ENCODE measurements around the gene TARBP2.
"Not testable (repeated sequence)": the region's sequence is repeated elsewhere in the genome, so short reads cannot be mapped to it uniquely, and the experiment has no call there.

TARBP2 gene

DNA sequence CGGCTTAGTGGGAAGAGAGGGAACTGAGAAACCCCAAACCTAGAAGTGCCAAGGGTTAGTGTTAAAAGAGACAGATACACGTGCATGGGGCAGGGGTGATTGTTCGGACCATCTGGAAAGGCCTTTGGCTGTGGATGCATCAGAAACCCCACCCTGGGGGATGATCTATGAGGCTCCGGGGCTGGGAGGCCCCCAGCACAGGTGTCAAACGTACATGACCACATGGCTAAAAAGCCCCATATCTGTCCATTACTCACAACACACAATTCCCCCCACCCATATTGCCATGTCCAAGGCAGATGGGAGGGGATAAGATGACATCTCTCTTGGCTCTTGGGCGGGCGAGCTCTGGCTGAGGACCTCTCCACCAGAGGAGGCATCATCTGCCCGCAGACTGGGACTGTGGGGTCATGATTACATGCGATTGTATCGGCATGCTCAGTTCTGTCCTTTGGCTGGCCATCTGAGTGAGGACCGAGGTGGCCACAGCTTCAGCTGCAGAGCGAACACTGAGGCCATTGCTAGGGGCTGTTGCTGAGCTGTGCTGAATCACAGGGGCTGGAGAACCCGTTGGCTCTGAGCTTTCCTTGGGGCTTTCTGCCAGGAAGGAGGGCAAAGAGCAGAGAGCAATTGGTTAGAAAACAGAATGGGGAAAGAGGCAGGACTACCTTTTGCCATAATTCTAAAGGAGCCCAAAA, 15.8 kb downstream of the TARBP2 start:
- no peak for DNase-seq

DNA sequence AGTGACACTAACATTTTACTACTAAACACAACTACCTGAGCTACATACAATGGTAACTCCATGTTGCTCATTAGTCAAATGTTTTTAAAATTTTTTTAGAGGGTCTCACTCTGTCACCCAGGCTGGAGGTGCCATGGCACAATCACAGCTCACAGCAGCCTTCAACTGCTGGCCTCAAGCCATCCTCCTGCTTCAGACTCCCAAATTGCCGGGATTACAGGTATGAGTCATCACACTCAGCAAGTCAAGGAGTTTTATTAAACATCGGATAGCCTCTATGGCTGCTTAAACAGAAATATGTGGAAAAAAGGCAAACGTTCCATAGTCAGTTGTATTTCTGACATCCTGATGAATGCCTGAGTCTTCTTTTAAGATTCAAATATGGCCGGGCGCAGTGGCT, 17.3 kb downstream of the TARBP2 start:
- no peak for DNase-seq

DNA sequence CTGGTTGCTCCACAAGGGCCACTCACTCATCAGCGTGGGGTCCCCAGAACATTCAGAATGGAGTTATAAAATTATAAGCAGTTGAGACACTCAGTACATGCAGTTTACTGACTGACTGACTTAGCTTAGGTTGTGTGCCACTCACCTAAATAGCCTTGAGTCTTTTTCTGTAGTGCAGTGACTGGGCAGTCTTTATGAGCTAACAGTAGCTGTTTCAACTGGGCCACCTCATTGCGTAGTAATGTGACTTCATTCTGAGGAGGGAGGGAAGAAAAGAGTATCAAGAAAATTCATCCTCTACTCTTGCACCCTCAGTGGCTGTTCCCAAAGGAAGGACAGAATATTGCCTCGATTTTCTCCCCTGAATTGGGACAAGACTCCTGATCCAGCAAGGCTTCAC, 22.0 kb downstream of the TARBP2 start:
- no peak for DNase-seq

DNA sequence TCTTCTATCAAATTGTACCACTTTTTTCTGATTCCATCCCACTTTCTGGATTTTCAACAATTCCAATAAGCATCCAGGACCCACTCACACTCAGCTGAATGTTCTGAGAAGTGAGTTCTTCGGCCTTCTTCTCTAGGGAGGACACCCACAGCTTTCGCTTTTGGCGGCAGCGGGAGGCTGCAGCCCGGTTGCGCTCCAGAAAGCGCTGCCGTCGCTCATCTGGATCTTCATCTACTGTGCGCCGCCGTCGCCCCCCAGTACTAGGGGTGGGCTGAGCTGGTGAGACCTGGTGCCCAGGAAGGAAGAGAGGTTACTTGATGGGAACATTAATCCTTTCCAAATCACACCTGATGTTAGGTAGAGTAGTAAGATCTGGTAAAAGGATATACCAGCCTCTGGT, 23.4 kb downstream of the TARBP2 start:
- DNase-seq = no peak

DNA sequence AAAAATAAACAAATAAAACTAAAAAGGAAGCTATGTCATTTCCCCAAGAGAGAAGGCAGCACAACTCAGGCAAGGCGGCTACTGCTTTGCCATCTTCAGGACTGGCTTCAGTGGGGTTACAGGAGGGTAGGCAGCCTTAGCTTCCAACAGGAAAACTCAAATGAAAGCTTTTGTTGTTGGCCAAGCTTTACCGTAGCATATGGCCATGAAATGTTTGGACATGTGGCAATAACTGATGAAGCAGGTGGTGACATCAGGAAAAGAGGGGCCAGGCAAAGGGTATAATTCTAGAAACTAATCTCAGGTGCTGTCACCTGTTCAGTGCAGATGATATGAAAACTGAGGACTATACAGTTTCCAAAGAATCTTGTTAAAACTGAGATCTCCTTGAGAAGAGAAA, 29.0 kb downstream of the TARBP2 start:
- DNase-seq = no peak

DNA sequence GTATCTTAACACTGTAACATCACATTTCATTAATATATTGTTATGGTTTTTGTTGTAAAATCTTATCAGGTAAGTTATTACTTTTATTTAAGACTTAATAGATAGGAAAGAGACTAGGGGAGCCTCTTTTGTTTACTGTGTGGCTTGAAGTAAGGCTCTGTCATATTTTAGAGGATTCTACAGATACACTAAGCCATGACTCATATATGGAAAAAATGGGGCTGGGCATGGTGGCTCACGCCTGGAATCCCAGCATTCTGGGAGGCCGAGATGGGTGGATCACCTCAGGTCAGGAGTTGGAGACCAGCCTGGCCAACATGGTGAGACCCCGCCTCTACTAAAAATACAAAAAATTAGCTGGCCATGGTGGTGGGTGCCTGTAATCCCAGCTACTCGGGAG, 29.8 kb downstream of the TARBP2 start:
- no peak for DNase-seq

DNA sequence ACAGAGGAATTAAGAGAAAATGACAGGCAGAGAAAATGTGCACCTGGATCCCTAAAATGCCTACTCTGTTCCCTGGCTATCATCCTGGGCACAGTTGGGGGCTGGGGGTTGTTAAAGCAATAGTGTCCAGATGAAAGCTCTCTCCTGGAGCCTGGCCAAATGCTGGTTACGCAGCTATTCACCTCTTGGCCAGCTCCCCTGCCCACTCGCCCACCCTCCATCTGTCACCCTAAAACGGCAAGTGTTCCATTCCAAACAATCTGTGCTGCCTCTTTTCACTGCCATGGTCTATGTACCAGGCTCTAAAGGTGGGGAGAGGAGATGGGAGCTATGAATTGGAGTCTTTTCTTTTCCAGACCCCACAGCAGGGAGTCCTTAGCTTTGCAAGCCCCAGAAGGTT, 30.9 kb downstream of the TARBP2 start:
- DNase-seq = no peak

DNA sequence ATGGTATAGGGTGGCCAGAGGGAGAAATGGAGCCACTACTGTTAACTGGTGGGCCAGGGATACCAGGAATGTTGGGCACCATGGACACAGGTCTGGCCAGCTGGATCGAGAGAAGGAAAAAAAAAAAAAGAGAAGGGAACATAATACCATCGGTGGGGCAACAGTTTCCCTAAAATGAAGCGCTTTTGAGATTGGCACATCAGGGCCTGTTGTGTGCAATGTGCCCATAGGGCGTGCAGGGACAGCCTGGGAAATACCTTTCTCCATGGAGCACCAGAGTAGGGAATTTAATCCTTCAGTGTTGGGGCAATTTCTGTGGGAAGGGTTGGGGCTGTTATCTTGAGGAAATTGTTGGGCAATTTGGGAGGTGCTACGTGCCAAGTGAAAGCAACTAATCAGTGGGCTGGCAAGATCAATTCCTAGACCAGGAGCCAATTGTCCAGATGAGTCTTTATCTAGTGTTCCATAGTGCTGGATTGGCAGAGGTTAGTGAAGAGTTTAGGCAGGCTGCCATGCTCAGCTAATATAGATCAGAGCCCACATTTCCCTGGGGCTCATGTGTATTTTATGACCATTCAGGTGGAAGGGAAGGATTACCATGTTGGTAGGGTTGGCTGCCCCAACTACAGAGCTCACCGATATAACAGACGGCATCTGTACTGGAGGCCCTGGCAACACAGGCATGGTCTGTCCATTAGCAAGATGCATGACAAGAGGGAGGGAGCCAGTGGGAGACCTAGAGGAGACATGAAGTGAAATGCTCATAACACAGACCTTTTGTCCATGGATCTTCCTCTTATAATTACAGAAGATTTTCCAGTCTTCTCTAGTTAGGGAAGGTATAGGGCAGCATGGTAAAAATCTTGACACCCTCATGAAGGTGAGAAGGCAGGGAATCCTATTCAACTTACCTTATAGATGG, 31.7 kb downstream of the TARBP2 start:
- no peak for DNase-seq

DNA sequence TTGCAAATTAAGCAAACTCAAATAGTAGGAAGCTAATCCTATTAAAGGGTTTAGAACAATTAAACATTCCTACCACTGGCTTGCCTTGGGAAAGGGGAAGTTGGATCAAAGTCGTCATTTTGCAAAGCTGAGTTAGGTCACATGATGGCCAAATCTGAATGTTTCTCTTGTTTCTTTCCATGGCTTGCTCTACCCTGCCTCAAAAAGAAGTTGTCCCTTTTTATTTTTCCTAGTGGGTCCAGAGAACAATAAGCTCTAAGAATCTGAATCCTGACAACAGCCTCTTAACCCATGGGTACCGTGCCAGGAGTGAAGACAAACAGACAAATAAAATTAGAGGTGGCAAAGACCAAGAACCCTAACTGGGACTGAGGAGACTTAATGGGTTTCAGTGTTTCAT, 32.4 kb downstream of the TARBP2 start:
- no peak for DNase-seq

DNA sequence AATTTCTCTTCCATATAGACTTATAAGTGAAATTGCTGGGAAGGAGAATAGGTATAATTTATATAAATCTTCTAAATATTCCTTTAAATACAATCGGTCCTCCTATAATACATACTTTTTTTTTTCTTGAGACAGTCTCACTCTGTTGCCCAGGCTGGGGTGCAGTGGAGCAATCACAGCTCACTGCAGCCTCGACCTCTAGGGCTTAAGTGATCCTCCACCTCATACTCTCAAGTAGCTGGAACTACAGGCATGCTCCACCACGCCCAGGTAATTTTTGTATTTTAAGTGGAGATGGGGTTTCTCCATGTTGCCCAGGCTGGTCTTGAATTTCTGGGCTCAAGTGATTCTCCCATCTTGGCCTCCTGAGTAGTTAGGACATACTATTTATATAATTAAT, 35.9 kb downstream of the TARBP2 start:
- no peak for DNase-seq

DNA sequence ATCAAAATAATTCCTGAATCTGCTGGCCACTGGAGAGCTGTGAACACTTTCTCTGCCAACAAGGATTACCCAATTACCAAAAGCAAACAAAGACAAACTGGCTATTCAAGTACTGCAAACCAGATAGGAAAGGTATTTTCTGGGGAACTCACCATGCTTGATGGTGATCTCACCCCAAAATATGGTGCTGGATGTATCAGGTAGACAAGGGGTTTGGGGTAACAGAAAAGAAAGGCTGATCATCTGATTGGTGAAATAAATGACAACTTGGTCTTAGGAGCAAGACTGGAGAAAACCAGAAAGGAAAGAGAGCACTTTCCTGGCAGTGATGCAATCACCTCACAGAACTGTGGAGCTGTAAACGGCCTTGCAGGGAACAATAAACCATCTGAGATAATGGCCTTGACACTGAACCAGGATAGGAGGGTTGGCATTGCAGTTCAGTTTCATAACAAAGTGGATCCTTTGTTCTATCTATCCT, 37.2 kb downstream of the TARBP2 start:
- no peak for DNase-seq

DNA sequence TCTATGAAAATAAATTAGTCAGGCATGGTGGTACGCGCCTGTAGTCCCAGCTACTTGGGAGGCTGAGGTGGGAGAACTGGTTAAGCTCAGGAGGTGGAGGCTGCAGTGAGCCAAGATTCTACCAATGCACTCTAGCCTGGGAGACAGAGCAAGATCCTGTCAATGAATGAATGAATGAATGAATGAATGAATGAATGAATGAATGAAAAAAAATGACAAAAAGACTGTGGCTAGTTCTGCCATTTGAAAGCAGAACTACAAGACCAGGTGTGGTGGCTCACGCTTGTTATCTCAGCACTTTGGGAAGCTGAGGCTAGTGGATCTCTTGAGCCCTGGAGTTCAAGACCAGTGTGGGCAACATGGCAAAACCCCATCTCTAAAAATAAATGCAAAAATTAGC, 38.4 kb downstream of the TARBP2 start:
- no peak for DNase-seq

DNA sequence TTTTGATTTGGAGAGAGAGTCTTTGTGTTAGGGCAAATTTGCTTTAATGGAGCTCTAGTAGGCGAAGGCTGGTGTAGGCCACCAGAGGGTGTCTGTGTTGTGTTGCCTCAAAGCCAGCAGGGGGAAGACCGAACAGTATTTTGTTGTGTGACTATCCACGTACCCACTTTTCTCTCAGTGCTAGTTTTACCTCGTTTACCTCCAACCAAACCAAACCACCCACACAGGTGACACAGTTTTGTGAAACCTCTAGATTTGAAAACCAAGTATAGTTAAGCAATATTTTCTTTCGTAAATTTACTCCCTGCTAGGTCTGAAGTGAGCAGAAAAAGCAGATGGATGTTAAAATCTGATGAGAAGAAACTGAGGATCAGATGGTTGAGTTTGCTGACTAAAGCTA, 42.5 kb downstream of the TARBP2 start:
- peak; percentile 65 for DNase-seq

DNA sequence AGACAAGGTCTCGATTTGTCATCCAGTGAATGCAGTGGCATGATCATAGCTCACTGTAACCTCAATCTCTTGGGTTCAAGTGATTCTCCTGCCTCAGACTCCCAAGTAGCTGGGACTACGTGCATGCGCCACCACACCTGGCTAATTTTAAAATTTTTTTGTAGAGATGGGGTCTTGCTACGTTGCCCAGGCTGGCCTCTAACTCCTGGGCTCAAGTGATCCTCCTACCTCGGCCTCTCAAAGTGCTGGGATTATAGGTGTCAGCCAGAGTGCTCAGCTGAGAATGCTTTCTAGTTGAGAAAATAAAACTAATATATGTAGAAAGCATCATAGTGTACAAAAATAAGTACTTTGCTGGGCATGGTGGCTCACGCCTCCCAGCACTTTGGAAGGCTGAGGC, 47.3 kb downstream of the TARBP2 start:
- DNase-seq = not testable (repeated sequence)

DNA sequence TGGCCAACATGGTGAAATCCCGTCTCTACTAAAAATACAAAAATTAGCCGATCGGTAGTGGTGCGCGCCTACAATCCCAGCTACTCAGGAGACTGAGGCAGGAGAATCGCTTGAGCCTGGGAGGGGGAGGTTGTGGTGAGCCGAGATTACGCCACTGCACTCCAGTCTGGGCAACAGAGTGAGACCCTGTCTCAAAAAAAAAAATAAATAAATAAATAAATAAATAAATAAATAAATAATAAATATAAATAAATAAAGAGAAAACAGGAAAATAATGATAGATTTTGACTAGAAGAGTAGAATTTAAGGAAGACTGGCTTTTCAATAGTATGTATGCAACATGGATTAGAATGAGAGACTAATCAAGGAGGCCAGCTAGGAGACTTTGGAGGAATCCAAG, 49.0 kb downstream of the TARBP2 start:
- not testable (repeated sequence) for DNase-seq

DNA sequence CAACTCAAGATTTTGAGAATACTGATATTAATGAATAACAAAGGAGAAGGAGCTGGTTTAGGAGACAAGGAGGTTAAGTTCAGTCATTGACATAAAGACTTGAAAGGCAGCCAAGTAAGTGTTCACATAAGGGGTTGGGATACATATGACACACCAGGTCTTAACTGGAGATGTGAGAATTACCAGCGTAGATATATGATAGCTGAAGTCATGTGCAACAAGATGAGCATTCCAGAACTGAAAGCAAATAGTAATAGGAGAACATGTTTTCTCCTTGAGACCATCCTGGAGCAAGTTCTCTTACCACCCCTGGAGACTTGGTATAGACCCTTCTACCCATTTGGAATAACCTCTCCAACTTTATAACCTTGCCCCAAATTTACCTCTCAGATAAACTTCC, 49.5 kb downstream of the TARBP2 start:
- DNase-seq = no peak

DNA sequence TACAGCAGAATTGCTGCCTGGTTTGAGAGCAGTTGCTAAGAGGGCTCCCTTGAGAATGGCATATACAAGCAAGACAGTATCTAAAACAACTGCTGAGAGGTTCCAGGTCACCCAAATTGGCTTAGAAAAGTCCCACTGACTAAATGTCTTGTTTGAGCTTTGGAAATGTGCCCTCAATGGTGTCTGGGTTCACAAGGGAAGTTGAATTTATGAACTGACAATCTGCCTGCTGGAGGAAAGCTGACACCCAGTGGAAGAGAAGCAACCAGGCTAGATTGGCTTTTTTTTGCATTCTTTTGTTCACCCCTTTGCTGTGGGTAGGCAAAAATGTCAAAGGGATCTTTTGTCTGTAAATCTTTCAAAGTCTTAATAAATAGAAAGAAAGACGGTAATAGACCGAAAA, 50.8 kb downstream of the TARBP2 start:
- DNase-seq = no peak

DNA sequence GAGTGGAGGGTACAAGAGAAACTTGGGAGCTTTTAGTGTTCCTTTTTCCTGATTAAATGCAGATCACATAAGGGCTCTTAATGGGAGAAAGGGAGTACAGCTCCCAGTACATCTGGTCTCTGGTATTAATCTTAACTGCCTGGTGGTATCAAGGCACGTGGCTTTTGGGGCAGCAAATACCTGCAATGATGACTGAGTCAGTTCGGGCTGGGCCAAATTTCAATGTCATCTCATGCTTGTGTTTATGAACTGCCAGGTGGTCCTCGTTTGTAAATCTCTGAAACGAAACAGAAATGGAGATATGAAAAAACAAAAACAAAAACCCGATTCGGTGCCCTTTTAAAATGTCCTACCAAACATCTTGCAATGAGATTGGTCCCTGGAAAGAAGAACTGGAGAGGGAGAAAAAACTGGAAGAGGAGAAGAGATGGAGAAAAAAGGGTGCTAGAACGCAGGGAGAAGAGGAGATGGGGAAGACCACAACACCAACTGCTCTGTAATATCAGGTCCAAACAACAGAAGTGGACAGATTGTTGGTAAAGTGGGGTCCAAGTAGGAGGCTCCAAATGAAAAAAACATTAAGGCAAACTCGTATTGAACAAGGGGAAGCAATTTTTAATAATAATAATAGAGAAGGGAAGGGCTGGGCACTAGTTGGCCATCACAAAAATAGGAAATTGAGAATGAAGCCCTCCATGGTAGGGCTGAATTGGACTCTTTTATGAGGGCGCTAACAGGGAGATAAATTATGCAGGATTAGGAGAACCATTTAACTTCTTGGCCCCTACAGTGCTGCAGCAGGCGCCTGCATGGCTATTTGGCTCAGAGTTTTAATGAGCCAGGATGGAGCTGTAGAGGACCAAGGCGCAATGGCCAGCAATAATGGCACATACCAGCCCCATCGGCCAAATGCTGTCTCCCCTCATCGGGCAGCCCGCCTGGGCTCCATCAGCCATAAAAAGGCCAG, 51.6 kb downstream of the TARBP2 start:
- DNase-seq = no peak
